Subcutaneous adipose tissue (tissue), 4 donors: ENCODE measurements around the gene PYGM. TPM values are rescaled to one million over a fixed set of nuclear protein-coding genes. Genes with fewer than 3 reads are reported as not detected.

ENCODE experiments used
- CTCF ChIP-seq: fragments of 450-650 bp; IDR thresholded peaks from one replicate; pipeline ENCODE4 v1.5.1; 2016; ENCODE audit warnings: low read depth, mild to moderate bottlenecking, control low read depth, antibody characterized with exemption, moderate library complexity
- total RNA-seq, 4 donors: library from RNA; depleted of rRNA; stranded (reverse); fragments of >200 nt; gene quantifications; one replicate each; pipeline ENCODE4 v1.1.0, GENCODE V29; 2016

PYGM gene
- total RNA-seq, 4 donors from 2014 or later, result 0.51 to 63.7 (median 4.4) TPM

DNA sequence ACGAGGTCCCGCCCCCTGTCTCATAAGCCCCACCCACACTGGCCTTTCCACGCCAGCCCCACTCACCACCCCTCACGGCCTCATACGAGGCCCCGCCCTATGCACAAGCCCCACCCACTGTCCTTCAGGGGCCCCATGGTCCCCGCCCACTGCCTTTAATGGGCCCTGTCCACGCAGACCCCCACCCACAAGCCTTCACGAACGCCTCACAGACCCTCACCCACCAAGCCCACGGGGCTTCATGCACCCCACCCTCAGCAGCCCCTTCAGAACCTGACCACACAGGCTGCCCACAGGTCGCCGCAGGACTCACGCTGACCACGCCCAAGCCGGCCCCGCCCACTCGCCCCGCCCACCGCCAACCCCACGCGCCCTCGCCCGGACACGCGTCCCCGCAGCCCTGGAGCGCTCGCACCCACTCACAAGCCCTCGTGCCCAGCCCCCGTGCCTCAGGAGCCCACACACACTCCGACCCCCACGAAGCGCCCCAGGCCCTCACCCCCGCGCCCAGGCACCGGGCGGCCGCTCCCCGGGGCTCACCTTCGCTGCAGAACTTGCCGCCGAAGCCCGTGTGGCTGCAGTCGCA lies 47.3 kb downstream of the PYGM start:
- no peak for TF ChIP-seq CTCF

DNA sequence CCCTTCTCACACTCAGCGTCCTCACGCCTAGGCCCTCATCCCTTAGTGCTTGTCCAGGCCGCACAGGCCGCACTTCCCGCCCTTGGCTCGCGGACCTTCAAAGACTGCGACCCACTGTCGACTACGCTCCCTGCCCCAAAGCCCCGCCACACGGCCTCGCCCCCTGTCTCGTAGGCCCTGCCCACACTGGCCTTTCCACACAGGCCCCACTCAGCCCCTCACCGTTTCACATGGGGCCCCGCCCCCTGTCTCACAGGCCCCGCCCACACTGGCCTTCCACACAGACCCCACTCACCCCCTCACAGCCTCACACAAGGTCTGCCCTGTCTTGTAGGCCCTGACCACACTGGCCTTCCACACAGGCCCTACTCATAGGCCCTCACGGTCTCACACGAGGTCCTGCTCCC lies 47.8 kb downstream of the PYGM start:
- no peak for TF ChIP-seq CTCF

DNA sequence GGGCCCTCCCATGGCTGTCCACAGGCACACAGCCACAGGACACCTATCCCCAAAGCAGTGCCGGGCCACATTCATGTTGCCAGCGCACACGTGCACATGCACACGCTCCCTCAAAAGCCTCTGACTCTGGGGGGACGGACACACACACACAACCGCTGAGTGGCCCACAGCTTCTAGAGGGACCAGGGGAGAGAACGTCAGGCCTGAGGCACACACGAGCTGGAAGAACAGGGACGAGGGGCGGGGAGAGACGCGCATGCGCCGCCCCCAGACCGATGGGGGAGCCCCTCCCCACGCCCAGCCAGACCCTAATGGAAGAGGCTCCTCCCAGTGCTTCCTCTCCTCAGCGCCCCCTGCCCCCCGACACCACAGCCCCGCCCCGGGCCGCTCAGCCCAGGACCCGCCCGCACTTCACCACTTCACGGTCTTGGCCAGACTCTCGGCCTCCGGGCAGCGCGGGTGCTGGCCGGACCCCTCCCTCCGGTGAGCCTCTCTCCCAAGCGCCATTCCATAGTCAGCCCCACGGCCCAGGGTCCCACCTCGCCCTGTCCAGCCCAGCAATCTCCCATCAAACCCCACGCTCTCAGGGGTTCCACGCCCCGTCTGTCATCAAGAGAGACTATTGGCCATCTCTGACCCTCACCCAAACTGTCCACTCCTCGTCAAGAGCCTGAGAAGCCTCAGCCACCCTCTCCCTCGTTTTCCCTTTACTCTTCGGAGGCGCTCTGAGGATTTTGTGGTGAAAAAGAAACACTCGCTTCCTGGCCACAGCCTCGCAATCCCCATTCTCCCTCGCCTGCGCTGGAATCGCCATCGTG lies 48.4 kb downstream of the PYGM start:
- TF ChIP-seq CTCF, result no peak

DNA sequence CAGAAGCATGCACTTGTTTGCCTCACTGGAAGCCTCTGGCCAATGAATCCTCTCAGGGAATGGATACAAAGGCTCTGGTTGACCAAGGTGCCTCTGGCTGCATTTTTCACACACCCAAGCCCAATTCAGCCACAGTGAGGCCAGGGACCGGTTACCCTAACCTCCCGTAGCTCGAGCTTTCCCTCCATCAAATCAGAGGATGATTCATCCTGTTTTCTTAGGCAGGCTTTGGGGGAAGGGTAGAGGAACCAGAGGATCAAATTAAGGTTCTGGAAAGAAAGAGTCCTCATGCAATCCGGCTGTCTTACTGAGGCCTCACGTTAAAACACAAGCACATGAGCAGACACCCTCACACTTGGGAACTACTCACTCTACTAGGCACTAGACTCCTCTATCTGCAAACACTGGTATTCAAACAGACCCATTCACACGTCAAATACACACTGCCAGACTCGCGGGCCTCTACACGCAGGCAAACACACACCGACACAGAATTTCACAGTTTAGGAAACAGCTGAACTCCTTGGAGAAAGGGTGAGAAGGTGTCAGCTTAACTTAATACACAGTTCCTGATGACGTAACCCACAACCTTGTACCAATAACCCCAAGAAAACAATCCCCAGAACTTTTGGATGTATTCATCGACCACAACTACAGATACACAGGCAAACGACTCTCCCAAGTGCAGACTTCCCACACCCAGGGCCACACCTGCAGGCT lies 49.2 kb downstream of the PYGM start:
- TF ChIP-seq CTCF, result no peak

DNA sequence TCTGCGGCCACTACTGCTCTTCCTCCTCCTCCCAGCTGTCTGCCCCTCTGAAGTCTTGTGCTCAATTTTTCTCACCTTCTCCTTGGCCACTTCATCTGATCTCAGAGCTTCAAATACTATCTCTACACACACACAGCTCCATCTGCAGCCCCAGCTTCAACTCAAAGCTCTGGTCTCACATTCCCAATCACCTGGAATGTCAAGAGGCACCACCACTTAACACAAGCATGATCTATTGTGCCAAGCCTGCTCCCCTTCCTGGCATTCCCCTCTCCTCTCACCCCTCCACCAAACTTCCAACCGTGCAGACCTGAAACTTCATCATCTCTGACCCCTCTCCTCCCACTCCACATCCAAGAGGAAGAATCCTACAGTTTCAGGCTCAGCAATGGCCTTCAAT lies 54.3 kb downstream of the PYGM start:
- no peak for TF ChIP-seq CTCF

DNA sequence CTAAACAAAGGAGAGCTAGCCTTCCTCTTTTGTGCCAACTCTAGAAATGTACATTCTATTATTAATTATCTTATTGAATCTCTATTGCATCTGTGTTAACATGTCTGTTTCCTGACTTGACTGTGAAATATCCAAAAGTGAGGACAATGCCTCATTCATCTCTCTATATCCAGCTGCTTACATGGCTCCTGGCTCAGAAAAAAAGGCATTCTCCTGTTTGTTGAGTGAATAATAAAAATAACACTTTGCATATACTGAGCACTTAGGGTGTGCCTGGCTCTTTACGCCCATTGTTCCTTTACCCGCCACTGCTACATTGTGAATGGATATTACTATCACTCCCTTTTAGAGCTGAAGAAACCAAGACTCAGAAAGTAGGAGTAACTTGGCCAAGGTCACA lies 56.7 kb downstream of the PYGM start:
- no peak for TF ChIP-seq CTCF

DNA sequence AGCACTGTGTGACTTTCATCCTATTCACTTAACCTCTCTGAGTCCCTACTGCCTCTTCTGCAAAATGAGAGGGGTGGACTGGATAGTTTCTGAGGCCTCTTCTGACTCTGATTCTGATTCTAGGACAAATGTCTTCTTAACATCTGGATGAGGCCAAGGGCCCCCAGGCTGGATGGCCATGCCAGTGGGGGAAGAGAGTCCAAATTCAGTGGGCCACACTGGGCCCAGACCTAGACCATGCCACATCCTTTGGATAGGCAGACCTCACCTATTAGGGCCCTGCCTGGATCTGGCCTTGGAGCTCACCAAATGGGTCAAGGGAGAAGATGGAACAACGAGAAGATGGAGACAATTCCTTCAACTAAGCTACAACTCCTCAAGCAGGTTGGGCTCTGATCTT lies 61.3 kb downstream of the PYGM start:
- TF ChIP-seq CTCF, result no peak
